Measurements from ENCODE around the gene SLC12A6.
"Not testable (repeated sequence)": the region's sequence is repeated elsewhere in the genome, so short reads cannot be mapped to it uniquely, and the experiment has no call there.

SLC12A6 gene

GRCh38 chr15:34342737-34343575 is 5.4 kb upstream of the SLC12A6 start, which contains the start of the genes NOP10 and NUTM1:
NOP10 (minus strand) TSS chr15:34343136; CDS start chr15:34343073, 63 bp downstream.
NUTM1 (plus strand) TSS chr15:34343315; CDS start chr15:34343697, 382 bp downstream.
- peak; percentile 91 for DNase-seq (ENCODE audit: low read depth)

GRCh38 chr15:34342213-34342736 is 4.7 kb upstream of the SLC12A6 start:
- DNase-seq (ENCODE audit: low read depth): not testable (repeated sequence)
- peak overlapping the region; percentile 98 for H3K4me3 ChIP-seq (ENCODE audit: low read depth, low read length)

More at GRCh38 chr15:34342737-34343575, 5.4 kb upstream of the SLC12A6 start, which contains the start of the genes NOP10 and NUTM1:
- H3K4me3 ChIP-seq (ENCODE audit: low read depth, low read length): peak within 1 kb of the TSS; percentile 98
- TF ChIP-seq CTCF (IDR thresholded peaks at IDR 0.05; ENCODE audit: low read depth, low read length, missing control alignments): peak; percentile 93

GRCh38 chr15:34341381-34342212 is 4.0 kb upstream of the SLC12A6 start:
- DNase-seq (ENCODE audit: low read depth): no peak
- TF ChIP-seq CTCF (IDR thresholded peaks at IDR 0.05; ENCODE audit: low read depth, low read length, missing control alignments): no peak
- peak overlapping the region; percentile 98 for H3K4me3 ChIP-seq (ENCODE audit: low read depth, low read length)

GRCh38 chr15:34339946-34340345 is 2.4 kb upstream of the SLC12A6 start:
- DNase-seq (ENCODE audit: low read depth): no peak
- TF ChIP-seq CTCF (IDR thresholded peaks at IDR 0.05; ENCODE audit: low read depth, low read length, missing control alignments): no peak
- no peak overlapping the region for H3K4me3 ChIP-seq (ENCODE audit: low read depth, low read length)

- peak overlapping the region; percentile 94; the same call in 1 of the 2 replicates for H3K4me3 ChIP-seq (ENCODE audit: low read depth, low read length)
- no peak for DNase-seq (ENCODE audit: low read depth)
- no peak for TF ChIP-seq CTCF (IDR thresholded peaks at IDR 0.05; ENCODE audit: low read depth, low read length, missing control alignments)
These were observed 766 bp upstream of the SLC12A6 start for GRCh38 chr15:34338347-34338746.

GRCh38 chr15:34336991-34337556 is 507 bp downstream of the SLC12A6 start:
- TF ChIP-seq CTCF (IDR thresholded peaks at IDR 0.05; ENCODE audit: low read depth, low read length, missing control alignments): no peak
- DNase-seq (ENCODE audit: low read depth): no peak

More at GRCh38 chr15:34336991-34337556, 507 bp downstream of the SLC12A6 start:
- peak overlapping the region; percentile 94 for H3K4me3 ChIP-seq (ENCODE audit: low read depth, low read length)
